ENCODE results near the gene PRG2.
"Not testable (repeated sequence)": the region's sequence is repeated elsewhere in the genome, so short reads cannot be mapped to it uniquely, and the experiment has no call there.

PRG2 gene

DNA sequence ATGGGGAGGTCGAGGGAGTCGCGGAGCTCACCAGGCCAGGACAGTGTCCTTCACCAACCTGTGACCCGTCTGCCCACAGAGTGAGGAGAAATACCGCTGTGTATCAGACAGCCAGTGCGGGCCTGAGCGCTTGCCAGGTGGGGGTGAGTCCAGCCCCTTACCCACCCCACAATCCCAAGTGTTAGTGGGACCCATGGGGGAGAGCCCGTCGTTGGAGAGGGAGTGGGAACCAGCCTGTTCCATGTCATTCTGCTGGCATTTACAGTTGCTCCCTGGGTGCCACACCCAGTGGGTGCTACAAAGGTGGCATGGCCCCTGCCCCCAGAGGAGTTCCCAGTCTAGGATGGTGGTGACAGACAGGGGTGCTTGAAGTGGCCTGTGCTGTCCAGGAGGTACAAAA lies 43.1 kb downstream of the PRG2 start:
- DNase-seq (ENCODE audit: low spot score): no peak

DNA sequence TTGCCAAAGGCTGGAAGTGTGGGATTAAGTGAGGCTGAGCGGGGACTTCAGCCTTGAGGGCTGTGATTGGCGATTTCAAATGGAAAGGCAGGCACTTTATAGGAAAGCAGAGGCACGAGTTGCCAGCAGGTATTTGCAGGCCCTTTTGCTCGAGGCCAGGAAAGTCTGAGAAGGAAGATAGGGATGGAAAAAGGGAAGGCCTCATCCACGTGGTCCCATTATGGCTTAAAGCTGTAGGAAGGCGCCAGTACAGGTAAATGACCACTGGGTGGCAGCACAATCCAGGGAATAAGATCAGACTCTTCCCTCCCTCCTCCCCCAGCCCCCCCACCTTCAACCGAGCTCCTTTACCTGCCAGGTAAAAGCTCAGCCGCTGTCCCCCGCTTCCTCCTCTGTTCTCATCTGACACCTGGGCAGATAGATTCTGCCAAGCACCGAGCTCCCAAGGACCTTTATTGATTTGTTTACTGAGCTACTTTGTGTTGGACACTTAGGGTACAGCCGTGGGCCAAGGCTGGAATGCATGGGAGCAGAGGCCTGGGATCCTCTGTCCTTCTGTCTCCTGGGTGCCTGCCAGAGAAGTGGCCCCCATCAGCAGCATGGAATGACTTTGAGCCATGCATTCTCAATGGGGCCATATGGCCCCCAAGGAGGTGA lies 44.8 kb downstream of the PRG2 start:
- DNase-seq (ENCODE audit: low spot score): peak; percentile 76

DNA sequence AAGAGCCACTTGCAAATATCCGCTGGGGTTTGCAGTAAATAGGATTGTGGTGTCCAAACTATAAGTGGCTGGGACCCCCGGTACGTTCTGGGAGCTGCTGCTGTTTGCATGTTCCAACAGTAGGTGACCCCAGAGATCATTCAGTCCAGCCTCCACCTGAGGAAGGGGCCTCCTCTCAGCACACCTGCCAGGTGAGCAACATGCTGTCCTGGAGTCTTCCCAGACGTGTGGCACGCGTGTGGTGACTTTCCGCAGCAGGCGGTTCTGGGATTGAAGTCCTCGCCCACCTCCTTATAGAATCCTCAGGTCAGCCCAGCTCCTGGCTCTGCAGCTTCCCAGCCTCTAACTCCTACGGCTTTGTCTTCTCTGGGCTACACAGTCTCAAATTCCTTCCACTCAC lies 45.6 kb downstream of the PRG2 start:
- DNase-seq (ENCODE audit: low spot score): no peak

DNA sequence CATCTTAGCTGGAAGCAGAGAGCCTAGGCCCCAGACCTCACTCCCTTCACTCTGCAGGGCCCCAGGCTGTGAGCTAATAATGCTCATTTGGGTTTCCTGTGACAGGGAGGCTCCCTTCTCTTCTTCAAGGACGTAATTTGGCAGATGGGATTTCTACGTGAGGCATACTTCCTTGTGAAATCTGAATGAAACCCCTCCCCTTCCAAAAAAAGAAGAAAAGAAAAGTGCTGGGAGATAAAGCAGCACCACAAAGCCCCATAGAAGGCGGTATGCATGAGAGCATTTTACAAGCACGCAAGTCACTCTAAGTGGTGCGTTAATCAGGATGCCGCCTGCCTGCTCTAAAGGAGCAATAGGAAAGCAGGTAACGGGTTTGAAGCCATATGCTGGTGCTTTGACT lies 46.6 kb downstream of the PRG2 start:
- no peak for DNase-seq (ENCODE audit: low spot score)

DNA sequence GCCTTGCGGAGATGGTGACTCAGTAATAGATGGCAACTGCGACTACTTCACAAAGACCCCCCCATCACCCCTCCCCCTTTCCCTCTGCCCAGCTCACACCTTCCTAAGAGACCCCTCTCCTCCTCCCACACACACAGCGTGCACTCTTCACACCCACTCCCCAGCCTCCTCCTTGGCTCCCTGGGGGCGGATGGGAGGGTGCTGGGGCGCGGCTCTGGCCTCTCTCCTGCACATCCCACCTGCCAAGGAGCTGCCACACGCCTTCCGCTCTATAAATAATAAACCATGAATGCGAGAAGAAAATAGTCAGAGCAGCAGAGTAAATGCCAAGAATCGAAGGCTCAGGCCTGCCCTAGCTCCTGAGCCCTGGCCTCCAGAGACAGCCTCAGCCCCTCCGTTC lies 47.7 kb downstream of the PRG2 start:
- DNase-seq (ENCODE audit: low spot score): no peak

GRCh38 chr11:57341250-57341808 lies 49.1 kb downstream of the PRG2 start:
- no peak for DNase-seq (ENCODE audit: low spot score)

DNA sequence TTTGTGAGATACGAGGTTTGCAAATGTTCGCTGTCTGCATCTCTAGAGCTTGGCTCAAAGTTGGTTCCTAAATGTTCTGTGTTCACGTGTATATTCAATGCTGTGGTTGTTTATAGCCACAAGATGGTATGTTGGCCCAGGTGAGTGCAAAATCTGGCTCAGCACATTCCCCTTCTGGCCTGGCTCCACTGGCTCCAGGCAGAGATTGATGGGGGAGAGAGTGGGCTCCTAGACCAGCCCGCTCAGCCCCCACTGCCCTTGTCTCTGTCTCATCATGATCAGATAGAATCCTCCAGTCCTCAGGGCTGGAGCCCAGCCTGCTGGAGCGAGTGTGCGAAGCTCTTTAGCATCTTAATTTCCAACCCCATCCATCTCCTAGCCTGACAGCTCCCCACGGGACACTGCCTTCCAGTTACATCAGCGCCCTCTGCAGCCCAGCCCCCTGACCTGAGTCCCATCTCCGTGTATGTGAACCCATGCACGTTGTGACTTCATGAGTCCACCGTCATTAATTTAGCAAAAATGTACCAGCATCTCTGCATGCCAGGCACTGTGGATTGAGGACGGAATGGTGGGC lies 50.3 kb downstream of the PRG2 start:
- no peak for DNase-seq (ENCODE audit: low spot score)

DNA sequence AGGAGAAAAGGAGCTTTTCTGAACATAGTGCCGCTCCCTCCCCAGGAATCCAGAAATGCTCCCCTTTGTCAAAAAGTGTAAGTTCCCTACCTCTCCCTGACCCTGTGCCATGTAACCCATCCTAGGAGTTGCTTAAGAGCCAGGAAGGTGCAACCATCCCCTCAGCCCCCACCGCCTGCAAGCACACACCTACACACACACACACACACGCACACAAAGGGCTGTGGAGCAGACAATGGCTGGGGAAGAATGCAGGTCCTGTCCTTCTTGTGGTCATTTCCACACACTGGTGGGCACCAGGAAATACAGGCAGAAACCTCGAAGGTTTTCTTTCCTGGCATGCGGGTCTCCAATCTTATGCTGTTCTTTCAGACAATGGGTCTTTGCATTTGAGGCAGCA lies 51.1 kb downstream of the PRG2 start:
- no peak for DNase-seq (ENCODE audit: low spot score)

- DNase-seq (ENCODE audit: low spot score): no peak
Observed at GRCh38 chr11:57338142-57338541, 52.3 kb downstream of the PRG2 start, which contains the start of gene P2RX3. TSS of gene P2RX3 (plus strand) at chr11:57338352. CDS start at chr11:57338551, 199 bp downstream.

DNA sequence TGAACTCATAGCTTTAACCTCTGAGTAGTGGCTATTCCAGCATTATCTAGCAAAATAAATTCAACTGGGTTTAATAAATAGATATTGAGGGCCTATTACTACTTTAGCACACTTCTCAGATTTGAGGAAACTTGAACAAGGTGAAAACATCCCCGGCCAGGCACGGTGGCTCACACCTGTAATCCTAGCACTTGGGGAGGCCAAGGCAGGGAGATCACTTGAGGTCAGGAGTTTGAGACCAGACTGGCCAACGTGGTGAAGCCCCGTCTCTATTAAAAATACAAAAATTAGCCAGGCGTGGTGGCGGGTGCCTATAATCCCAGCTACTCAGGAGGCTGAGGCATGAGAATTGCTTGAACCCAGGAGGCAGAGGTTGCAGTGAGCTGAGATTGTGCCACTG lies 53.6 kb downstream of the PRG2 start:
- not testable (repeated sequence) for DNase-seq (ENCODE audit: low spot score)
